Measurements from ENCODE around the gene TCL1B.

DNA sequence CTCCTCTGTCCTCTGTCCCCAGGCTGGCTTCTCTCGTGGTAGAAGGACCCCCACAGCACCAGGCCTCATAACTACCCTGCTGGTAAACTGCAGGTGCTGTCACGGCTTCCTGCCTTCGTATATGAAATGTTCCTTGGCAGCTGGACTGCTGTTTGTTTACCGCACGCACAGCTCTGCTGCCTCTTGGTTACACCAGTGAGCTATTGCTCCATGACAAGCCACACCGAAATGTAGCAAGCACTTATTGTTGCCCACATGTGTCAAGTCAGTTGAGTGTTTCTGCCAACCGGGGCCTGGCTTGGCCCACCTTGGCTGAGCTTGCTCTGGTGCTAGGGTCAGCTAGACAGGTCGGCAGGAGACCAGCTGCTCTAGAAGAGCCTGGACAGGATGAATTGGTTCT is 21.7 kb upstream of the TCL1B start:
- TF ChIP-seq CTCF (IDR thresholded peaks at IDR 0.05), result no peak
- no peak for TF ChIP-seq POLR2A (IDR thresholded peaks at IDR 0.05)
- TF ChIP-seq POLR2AphosphoS5 (IDR thresholded peaks at IDR 0.05), result no peak

All from breast epithelium (tissue), 3 donors.